SK-N-MC (cell line): ENCODE data around the gene ABR.

ENCODE experiments used
- EZH2 ChIP-seq: fragments of 200-600 bp; sonication (generic); IDR thresholded peaks from one replicate; pipeline ENCODE4 v1.6.1; 2017; ENCODE audit warnings: antibody characterized with exemption
- FOXP2 ChIP-seq: optimal IDR thresholded peaks from 2 replicates; pipeline ENCODE3; 2011; ENCODE audit warnings: mild to moderate bottlenecking, moderate library complexity; ENCODE audit not compliant: insufficient read depth; ENCODE audit errors: extremely low read length, control extremely low read depth
- POLR2AphosphoS5 ChIP-seq: IDR thresholded peaks from 2 replicates; pipeline ENCODE4 v1.6.1; 2012; ENCODE audit warnings: mild to moderate bottlenecking, low read depth, low read length, borderline replicate concordance

GRCh38 chr17:1190751-1191331, 11.1 kb upstream of the ABR start:
- TF ChIP-seq EZH2 (no peak), POLR2AphosphoS5 (no peak), FOXP2 (no peak)
